MM.1S (cell line): Measurements from ENCODE around the gene PKD1L1.

Source experiments
- DNase-seq: peaks from one replicate; pipeline ENCODE4 v3.0.0-alpha.2; 2015
- H2AFZ ChIP-seq: fragments of 300-600 bp; sonication (generic); 2 replicates; pipeline ENCODE4 v1.6.0; 2016; ENCODE audit warnings: antibody characterized with exemption, low read length
- H3F3A ChIP-seq: fragments of 300-600 bp; sonication (generic); 2 replicates; pipeline ENCODE4 v1.6.1; 2016; ENCODE audit warnings: mild to moderate bottlenecking, antibody characterized with exemption, low read length, moderate library complexity, mixed read lengths; ENCODE audit not compliant: insufficient read depth
- H3K27ac ChIP-seq: fragments of 300-600 bp; sonication (generic); 2 replicates; pipeline ENCODE4 v1.5.1; 2016; ENCODE audit warnings: mild to moderate bottlenecking, low read length
- H3K27me3 ChIP-seq: fragments of 300-600 bp; sonication (generic); replicated peaks from 2 replicates; pipeline ENCODE4 v1.6.0; 2016; ENCODE audit warnings: low read length; ENCODE audit not compliant: insufficient read depth
- H3K36me3 ChIP-seq: fragments of 300-600 bp; sonication (generic); replicated peaks from 2 replicates; pipeline ENCODE4 v1.6.1; 2016; ENCODE audit warnings: mild to moderate bottlenecking, low read length, mixed read lengths; ENCODE audit not compliant: insufficient read depth
- H3K4me1 ChIP-seq: fragments of 300-600 bp; sonication (generic); 2 replicates; pipeline ENCODE4 v1.6.1; 2016; ENCODE audit warnings: low read length, mixed read lengths
- H3K4me2 ChIP-seq: fragments of 300-600 bp; sonication (generic); 2 replicates; pipeline ENCODE4 v1.6.0; 2016; ENCODE audit warnings: low read depth, low read length
- H3K4me3 ChIP-seq: fragments of 300-600 bp; sonication (generic); 2 replicates; pipeline ENCODE4 v1.5.1; 2016; ENCODE audit warnings: low read length, mixed read lengths
- H3K79me2 ChIP-seq: fragments of 300-600 bp; sonication (generic); 2 replicates; pipeline ENCODE4 v1.6.1; 2016; ENCODE audit warnings: mixed run types, low read length, mixed read lengths
- H3K9ac ChIP-seq: fragments of 300-600 bp; sonication (generic); 2 replicates; pipeline ENCODE4 v1.6.1; 2016; ENCODE audit warnings: low read length, mixed read lengths
- H3K9me2 ChIP-seq: fragments of 300-600 bp; sonication (generic); replicated peaks from 2 replicates; pipeline ENCODE4 v1.6.1; 2016; ENCODE audit warnings: mild to moderate bottlenecking, low read length, mixed read lengths; ENCODE audit not compliant: insufficient read depth
- H3K9me3 ChIP-seq: fragments of 300-600 bp; sonication (generic); replicated peaks from 2 replicates; pipeline ENCODE4 v1.6.1; 2016; ENCODE audit warnings: mild to moderate bottlenecking, low read length, mixed read lengths; ENCODE audit not compliant: insufficient read depth
- H4K20me1 ChIP-seq: fragments of 300-600 bp; sonication (generic); 2 replicates; pipeline ENCODE4 v1.6.1; 2016; ENCODE audit warnings: mild to moderate bottlenecking, low read length, moderate library complexity, mixed read lengths; ENCODE audit not compliant: insufficient read depth
- CTCF ChIP-seq: fragments of 300-600 bp; sonication (generic); IDR thresholded peaks from 2 replicates; pipeline ENCODE4 v1.5.1; 2016; ENCODE audit warnings: antibody characterized with exemption, low read length, mixed read lengths
- EZH2 ChIP-seq: fragments of 300-600 bp; sonication (generic); optimal IDR thresholded peaks from 2 replicates; pipeline ENCODE3; 2017; ENCODE audit warnings: low read depth, mild to moderate bottlenecking, antibody characterized with exemption, low read length, mixed read lengths
- EZH2phosphoT487 ChIP-seq: fragments of 300-600 bp; sonication (generic); IDR thresholded peaks from 2 replicates; pipeline ENCODE4 v1.6.1; 2018; ENCODE audit warnings: antibody characterized with exemption, low read length

PKD1L1 gene

GRCh38 chr7:47766126-47766525, 182.1 kb downstream of the PKD1L1 start:
- no peak for DNase-seq
- no peak overlapping the region for H3K27ac ChIP-seq
- no peak overlapping the region for H3K9ac ChIP-seq
- H3K4me3 ChIP-seq, result no peak overlapping the region
- no peaks in the 10 kb centered on the region for H4K20me1 ChIP-seq
- no peaks in the 10 kb centered on the region for H3F3A ChIP-seq
- no peaks in the 10 kb centered on the region for H3K36me3 ChIP-seq
- H3K27me3 ChIP-seq, result no peaks in the 10 kb centered on the region
- H2AFZ ChIP-seq, result no peak overlapping the region
- peaks cover 9% of the 10 kb centered on the region; the same call in 1 of the 2 replicates for H3K4me1 ChIP-seq
- no peaks in the 10 kb centered on the region for H3K79me2 ChIP-seq
- no peak overlapping the region for H3K4me2 ChIP-seq
- no peak for TF ChIP-seq CTCF
- TF ChIP-seq EZH2, result no peak
- no peak for TF ChIP-seq EZH2phosphoT487
- H3K9me3 ChIP-seq, result no peaks in the 10 kb centered on the region
- H3K9me2 ChIP-seq, result no peaks in the 10 kb centered on the region

- DNase-seq, result no peak
- no peak overlapping the region for H3K4me2 ChIP-seq
Measured at GRCh38 chr7:47765373-47765979, 182.8 kb downstream of the PKD1L1 start.

GRCh38 chr7:47764746-47765145, 183.5 kb downstream of the PKD1L1 start:
- Histone ChIP-seq H4K20me1 (no peaks in the 10 kb centered on the region), H3K27me3 (no peaks in the 10 kb centered on the region), H3K79me2 (no peaks in the 10 kb centered on the region), H3K4me3 (no peak overlapping the region), H2AFZ (no peak overlapping the region), H3K4me1 (peaks cover 9% of the 10 kb centered on the region; the same call in 1 of the 2 replicates), H3K4me2 (no peak overlapping the region), H3F3A (no peaks in the 10 kb centered on the region), H3K9me3 (no peaks in the 10 kb centered on the region), H3K9ac (no peak overlapping the region), H3K27ac (no peak overlapping the region), H3K36me3 (no peaks in the 10 kb centered on the region), H3K9me2 (no peaks in the 10 kb centered on the region)
- no peak for DNase-seq
- TF ChIP-seq CTCF (no peak), EZH2phosphoT487 (no peak), EZH2 (no peak)

More at GRCh38 chr7:47765373-47765979, 182.8 kb downstream of the PKD1L1 start:
- Histone ChIP-seq H3F3A (no peaks in the 10 kb centered on the region), H3K9me3 (no peaks in the 10 kb centered on the region), H3K36me3 (no peaks in the 10 kb centered on the region), H4K20me1 (no peaks in the 10 kb centered on the region), H2AFZ (no peak overlapping the region), H3K27me3 (no peaks in the 10 kb centered on the region), H3K27ac (no peak overlapping the region), H3K4me1 (peaks cover 9% of the 10 kb centered on the region; the same call in 1 of the 2 replicates), H3K79me2 (no peaks in the 10 kb centered on the region), H3K9ac (no peak overlapping the region), H3K9me2 (no peaks in the 10 kb centered on the region), H3K4me3 (no peak overlapping the region)
- TF ChIP-seq EZH2, result no peak
- no peak for TF ChIP-seq CTCF
- no peak for TF ChIP-seq EZH2phosphoT487
